Measurements from ENCODE around the gene DIS3L2. TPM values are rescaled to one million over a fixed set of nuclear protein-coding genes. Genes with fewer than 3 reads are reported as not detected.

The DIS3L2 gene
- total and polyA plus RNA-seq, 2 of the 4 experiments (the other 2 are of a cell fraction) = 14.7 to 19.2 TPM

DNA sequence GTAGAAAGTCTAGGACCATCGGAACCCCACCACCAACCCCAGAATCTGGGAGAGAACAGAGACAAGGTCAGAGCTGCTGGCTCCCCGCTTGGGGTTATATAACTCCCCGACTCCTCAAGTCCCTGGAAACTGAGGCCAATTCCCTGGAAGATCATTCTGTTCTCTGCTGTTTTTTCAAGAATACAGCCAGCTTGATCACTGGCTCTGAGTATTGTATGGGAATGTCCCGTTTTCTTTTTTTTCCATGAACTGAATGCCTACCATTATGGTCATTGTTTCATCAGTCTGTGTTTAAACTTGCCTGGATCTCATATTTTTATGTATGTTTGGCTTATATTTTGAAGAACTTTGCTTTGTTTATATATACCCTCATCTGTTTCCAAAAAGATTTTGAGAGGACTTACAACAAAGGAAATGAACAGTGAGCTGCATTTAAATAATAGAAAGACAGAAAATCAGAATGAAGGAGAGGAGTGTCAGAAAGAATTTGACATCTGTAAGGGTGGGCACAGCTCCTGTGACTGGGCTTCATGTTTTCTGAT is 327.0 kb downstream of the DIS3L2 start:
- no CpG with 5 or more reads among the region's 4 CpGs for WGBS, 2 experiments (ENCODE audit: extremely low coverage in 2 of 2, insufficient read length in 1 of 2)
- Histone ChIP-seq H3K27ac (ENCODE audit: insufficient read depth, low read length) (no peak overlapping the region), H2BK5ac (ENCODE audit: low read depth, low read length, poor library complexity, severe bottlenecking) (no peak overlapping the region), H2AFZ (replicated peaks; ENCODE audit: low read length, poor library complexity) (no peak overlapping the region), H2AK5ac (ENCODE audit: low read depth, low read length) (no peak overlapping the region), H3K9ac (ENCODE audit: low read depth, low read length) (no peak overlapping the region), H3K36me3 (ENCODE audit: control insufficient read depth, insufficient read depth, low read length) (no peaks in the 10 kb centered on the region), H3K9me3 (ENCODE audit: control insufficient read depth, insufficient read depth, low read length) (no peaks in the 10 kb centered on the region), H3K14ac (replicated peaks; ENCODE audit: low read depth, low read length) (no peak overlapping the region), H3K79me1 (ENCODE audit: low read depth in 1 of 2, low read length in 2 of 2) (no peaks in the 10 kb centered on the region), H4K5ac (ENCODE audit: low read depth, low read length) (no peak overlapping the region), H2AK9ac (replicated peaks; ENCODE audit: low read depth, low read length, poor library complexity) (no peak overlapping the region), H2BK20ac (ENCODE audit: low read depth, low read length) (no peak overlapping the region), H4K91ac (ENCODE audit: insufficient read depth, low read depth, low read length) (no peak overlapping the region), H3K4me2 (ENCODE audit: low read depth, low read length) (no peak overlapping the region), H3K4me1 (ENCODE audit: control insufficient read depth, insufficient read depth, low read length) (peaks cover 1% of the 10 kb centered on the region; the same call in 1 of the 2 replicates), H4K20me1 (ENCODE audit: insufficient read depth, low read length) (no peaks in the 10 kb centered on the region; the same call in none of the 2 replicates), H4K8ac (ENCODE audit: low read depth in 2 of 2, low read length in 2 of 2) (no peak overlapping the region), H3K56ac (ENCODE audit: extremely low read depth, insufficient read depth, low read length) (no peak overlapping the region), H2BK15ac (ENCODE audit: low read depth, low read length) (no peak overlapping the region), H3K4me3 (ENCODE audit: insufficient read depth, low read depth, low read length) (no peak overlapping the region), H3K4ac (ENCODE audit: low read depth, low read length) (no peak overlapping the region), H3K9me1 (ENCODE audit: insufficient read depth, low read length) (peaks cover 9% of the 10 kb centered on the region; the same call in 1 of the 2 replicates), H3K23ac (ENCODE audit: low read depth, low read length) (no peak overlapping the region), H3K18ac (ENCODE audit: low read depth, low read length) (no peak overlapping the region), H3K27me3 (ENCODE audit: control insufficient read depth, insufficient read depth, low read length) (no peaks in the 10 kb centered on the region), H2BK120ac (ENCODE audit: low read depth, low read length) (no peak overlapping the region)
- 0 out of 2 replicates have a peak, but pooled peaks have one; percentile 50 for ATAC-seq (ENCODE audit: low read depth)
- peak; percentile 11 for DNase-seq
- in situ Hi-C loops (cut with MboI; ENCODE audit: low sequenced_read_pairs) (no loop called here), intact Hi-C loops (cut with micrococcal nuclease) (loop anchor here (5.0 kb wide), 1 partner anchor 141 kb away; no protein-coding TSS in a partner anchor), dilution Hi-C loops (cut with HindIII; ENCODE audit: low sequenced_read_pairs, unreplicated experiment) (no loop called here)
- ChIA-PET POLR2A (ENCODE audit: unreplicated experiment) (no interaction called here), CTCF (interaction anchor here (0.6 to 1.4 kb wide), 3 partner anchors 9 to 142 kb away, joined by 3 to 7 read pairs (median 4); no protein-coding TSS in a partner anchor)
- TF ChIP-seq MXI1 (IDR thresholded peaks at IDR 0.05; ENCODE audit: borderline replicate concordance, low read depth, low read length) (no peak), POLR2A (IDR thresholded peaks at IDR 0.05; ENCODE audit: low read depth, low read length) (no peak), RCOR1 (IDR thresholded peaks at IDR 0.05; ENCODE audit: insufficient replicate concordance, low read length) (no peak), RFX5 (IDR thresholded peaks at IDR 0.05; ENCODE audit: low read depth, low read length) (no peak), NFE2L2 (IDR thresholded peaks at IDR 0.05; ENCODE audit: low read depth, low read length) (no peak), FOS (IDR thresholded peaks at IDR 0.05; ENCODE audit: low read depth, low read length) (no peak), CEBPB (IDR thresholded peaks at IDR 0.05; ENCODE audit: low read depth, low read length) (no peak), CHD1 (IDR thresholded peaks at IDR 0.05; ENCODE audit: low read depth, low read length) (no peak), SMC3 (IDR thresholded peaks at IDR 0.05; ENCODE audit: low read depth, low read length) (no peak)
- TF ChIP-seq, protein P1, sequence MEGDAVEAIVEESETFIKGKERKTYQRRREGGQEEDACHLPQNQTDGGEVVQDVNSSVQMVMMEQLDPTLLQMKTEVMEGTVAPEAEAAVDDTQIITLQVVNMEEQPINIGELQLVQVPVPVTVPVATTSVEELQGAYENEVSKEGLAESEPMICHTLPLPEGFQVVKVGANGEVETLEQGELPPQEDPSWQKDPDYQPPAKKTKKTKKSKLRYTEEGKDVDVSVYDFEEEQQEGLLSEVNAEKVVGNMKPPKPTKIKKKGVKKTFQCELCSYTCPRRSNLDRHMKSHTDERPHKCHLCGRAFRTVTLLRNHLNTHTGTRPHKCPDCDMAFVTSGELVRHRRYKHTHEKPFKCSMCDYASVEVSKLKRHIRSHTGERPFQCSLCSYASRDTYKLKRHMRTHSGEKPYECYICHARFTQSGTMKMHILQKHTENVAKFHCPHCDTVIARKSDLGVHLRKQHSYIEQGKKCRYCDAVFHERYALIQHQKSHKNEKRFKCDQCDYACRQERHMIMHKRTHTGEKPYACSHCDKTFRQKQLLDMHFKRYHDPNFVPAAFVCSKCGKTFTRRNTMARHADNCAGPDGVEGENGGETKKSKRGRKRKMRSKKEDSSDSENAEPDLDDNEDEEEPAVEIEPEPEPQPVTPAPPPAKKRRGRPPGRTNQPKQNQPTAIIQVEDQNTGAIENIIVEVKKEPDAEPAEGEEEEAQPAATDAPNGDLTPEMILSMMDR (conservative IDR thresholded peaks at IDR 0.05; ENCODE audit: low read depth, low read length) = no peak
- no TSS peak for BruUV-seq (replicated peaks)
